Measurements from ENCODE around the gene PHLPP1.

The PHLPP1 gene

DNA sequence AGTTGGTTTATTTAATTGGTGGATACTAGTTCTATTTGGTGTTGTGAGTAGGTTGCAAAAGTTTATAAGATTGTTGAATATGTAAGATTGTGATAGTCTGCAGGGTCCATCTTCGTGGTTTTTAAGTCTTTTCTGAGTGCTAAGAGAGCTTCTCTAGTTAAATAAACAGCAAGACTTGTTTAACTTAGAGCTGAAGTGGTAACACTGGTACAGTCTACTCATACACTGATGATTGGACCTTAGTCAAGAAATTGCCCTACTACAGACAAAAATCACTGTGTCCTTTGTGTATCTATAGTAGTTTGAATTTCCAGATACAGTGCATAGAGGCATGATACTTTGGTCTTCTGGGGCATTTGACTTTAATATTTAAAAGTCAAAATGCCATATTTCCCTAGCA, 94.6 kb downstream of the PHLPP1 start:
- Histone ChIP-seq H3K27ac (ENCODE audit: low read length) (no peak overlapping the region), H3K79me2 (ENCODE audit: low read length) (no peaks in the 10 kb centered on the region), H3K4me2 (ENCODE audit: low read length) (no peak overlapping the region), H2AFZ (ENCODE audit: low read depth, low read length) (no peak overlapping the region), H3K4me1 (ENCODE audit: low read length) (no peaks in the 10 kb centered on the region), H4K20me1 (ENCODE audit: insufficient read depth, low read length) (no peaks in the 10 kb centered on the region), H3K27me3 (ENCODE audit: low read depth, low read length) (no peaks in the 10 kb centered on the region), H3K36me3 (replicated peaks; ENCODE audit: low read depth, low read length) (no peaks in the 10 kb centered on the region), H3K9ac (ENCODE audit: low read length) (no peak overlapping the region), H3K4me3 (ENCODE audit: low read length) (no peak overlapping the region), H3K9me3 (ENCODE audit: insufficient read depth, low read length) (no peaks in the 10 kb centered on the region)
- TF ChIP-seq, protein P1, sequence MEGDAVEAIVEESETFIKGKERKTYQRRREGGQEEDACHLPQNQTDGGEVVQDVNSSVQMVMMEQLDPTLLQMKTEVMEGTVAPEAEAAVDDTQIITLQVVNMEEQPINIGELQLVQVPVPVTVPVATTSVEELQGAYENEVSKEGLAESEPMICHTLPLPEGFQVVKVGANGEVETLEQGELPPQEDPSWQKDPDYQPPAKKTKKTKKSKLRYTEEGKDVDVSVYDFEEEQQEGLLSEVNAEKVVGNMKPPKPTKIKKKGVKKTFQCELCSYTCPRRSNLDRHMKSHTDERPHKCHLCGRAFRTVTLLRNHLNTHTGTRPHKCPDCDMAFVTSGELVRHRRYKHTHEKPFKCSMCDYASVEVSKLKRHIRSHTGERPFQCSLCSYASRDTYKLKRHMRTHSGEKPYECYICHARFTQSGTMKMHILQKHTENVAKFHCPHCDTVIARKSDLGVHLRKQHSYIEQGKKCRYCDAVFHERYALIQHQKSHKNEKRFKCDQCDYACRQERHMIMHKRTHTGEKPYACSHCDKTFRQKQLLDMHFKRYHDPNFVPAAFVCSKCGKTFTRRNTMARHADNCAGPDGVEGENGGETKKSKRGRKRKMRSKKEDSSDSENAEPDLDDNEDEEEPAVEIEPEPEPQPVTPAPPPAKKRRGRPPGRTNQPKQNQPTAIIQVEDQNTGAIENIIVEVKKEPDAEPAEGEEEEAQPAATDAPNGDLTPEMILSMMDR (IDR thresholded peaks at IDR 0.05; ENCODE audit: low read depth, low read length) = no peak
- TF ChIP-seq EZH2phosphoT487 (IDR thresholded peaks at IDR 0.05; ENCODE audit: low read depth) = no peak

DNA sequence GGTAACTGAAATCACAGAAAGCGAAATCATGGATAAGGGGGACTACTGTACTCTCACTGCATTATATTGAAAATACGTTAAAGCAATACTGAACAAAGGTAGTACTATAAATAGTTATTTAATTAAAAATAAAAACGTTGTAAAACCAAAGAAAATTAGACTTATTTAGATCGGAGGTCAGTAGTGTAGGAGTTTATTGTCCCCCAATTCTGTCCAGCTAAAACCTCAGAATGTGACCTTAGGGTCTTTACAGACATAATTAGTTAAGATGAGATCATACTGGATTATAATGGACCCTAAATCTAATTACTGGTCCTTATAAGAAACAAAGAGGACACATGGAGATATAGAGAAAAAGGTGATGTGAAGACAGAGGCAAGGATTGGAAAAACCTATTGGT, 95.3 kb downstream of the PHLPP1 start:
- H3K9ac ChIP-seq (ENCODE audit: low read length) = no peak overlapping the region
- TF ChIP-seq EZH2phosphoT487 (IDR thresholded peaks at IDR 0.05; ENCODE audit: low read depth) = no peak
- TF ChIP-seq, protein P1 (IDR thresholded peaks at IDR 0.05; ENCODE audit: low read depth, low read length) = no peak
- H3K27me3 ChIP-seq (ENCODE audit: low read depth, low read length) = no peaks in the 10 kb centered on the region
- H3K4me2 ChIP-seq (ENCODE audit: low read length) = no peak overlapping the region
- H3K36me3 ChIP-seq (replicated peaks; ENCODE audit: low read depth, low read length) = no peaks in the 10 kb centered on the region
- peaks cover 5% of the 10 kb centered on the region for H3K4me1 ChIP-seq (ENCODE audit: low read length)
- H3K4me3 ChIP-seq (ENCODE audit: low read length) = no peak overlapping the region
- no peaks in the 10 kb centered on the region for H4K20me1 ChIP-seq (ENCODE audit: insufficient read depth, low read length)
- no peaks in the 10 kb centered on the region for H3K79me2 ChIP-seq (ENCODE audit: low read length)
- H2AFZ ChIP-seq (ENCODE audit: low read depth, low read length) = no peak overlapping the region
- H3K27ac ChIP-seq (ENCODE audit: low read length) = no peak overlapping the region
- no peaks in the 10 kb centered on the region for H3K9me3 ChIP-seq (ENCODE audit: insufficient read depth, low read length)

DNA sequence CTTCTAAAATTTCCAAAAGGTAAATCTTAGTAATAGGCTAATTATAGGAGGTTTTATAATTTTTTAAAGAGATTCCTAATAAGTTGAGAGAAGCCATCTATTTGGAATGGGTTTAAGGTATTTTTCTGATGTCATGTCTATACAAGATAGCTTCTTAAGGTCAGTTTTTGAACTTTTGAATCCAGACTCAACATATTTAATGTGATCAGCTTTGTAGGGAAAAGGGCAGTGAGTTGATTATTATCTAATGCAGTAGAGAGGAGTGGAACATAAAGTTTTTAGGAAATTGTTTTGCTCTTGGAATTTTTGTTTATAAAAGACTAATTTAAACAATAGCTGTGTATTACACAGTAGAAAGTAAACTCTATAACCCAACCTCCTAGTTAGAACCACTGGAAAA, 96.3 kb downstream of the PHLPP1 start:
- Histone ChIP-seq H3K4me3 (ENCODE audit: low read length) (no peak overlapping the region), H3K4me2 (ENCODE audit: low read length) (no peak overlapping the region)

DNA sequence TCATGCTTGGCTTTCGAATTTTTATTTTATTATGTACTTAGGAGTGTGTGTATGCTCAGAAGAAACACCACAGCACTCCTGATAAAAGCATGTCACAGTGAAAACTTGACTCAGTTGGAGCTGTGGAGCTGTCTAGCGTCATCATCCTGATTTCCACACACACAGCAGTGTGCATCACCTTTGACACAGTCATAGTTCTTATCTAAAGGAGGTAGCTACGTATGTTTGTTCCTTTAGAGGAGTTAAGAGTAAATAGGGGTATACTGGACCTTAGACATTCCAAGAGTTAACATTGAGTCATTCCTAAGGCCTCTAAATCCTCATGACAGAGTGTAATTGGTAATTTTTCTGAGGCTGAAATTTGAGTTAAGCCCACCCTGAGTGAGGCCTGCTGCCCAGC, 96.9 kb downstream of the PHLPP1 start:
- Histone ChIP-seq H3K4me1 (ENCODE audit: low read length) (peaks cover 10% of the 10 kb centered on the region), H4K20me1 (ENCODE audit: insufficient read depth, low read length) (no peaks in the 10 kb centered on the region), H3K27me3 (ENCODE audit: low read depth, low read length) (no peaks in the 10 kb centered on the region), H3K36me3 (replicated peaks; ENCODE audit: low read depth, low read length) (no peaks in the 10 kb centered on the region), H3K4me3 (ENCODE audit: low read length) (no peak overlapping the region), H3K9ac (ENCODE audit: low read length) (no peak overlapping the region), H3K79me2 (ENCODE audit: low read length) (no peaks in the 10 kb centered on the region), H3K4me2 (ENCODE audit: low read length) (no peak overlapping the region), H2AFZ (ENCODE audit: low read depth, low read length) (no peak overlapping the region), H3K9me3 (ENCODE audit: insufficient read depth, low read length) (no peaks in the 10 kb centered on the region), H3K27ac (ENCODE audit: low read length) (no peak overlapping the region)
- TF ChIP-seq, protein P1 (IDR thresholded peaks at IDR 0.05; ENCODE audit: low read depth, low read length) = no peak
- no peak for TF ChIP-seq EZH2phosphoT487 (IDR thresholded peaks at IDR 0.05; ENCODE audit: low read depth)

More for the DNA sequence above, 96.3 kb downstream of the PHLPP1 start:
- H4K20me1 ChIP-seq (ENCODE audit: insufficient read depth, low read length) = no peaks in the 10 kb centered on the region
- peaks cover 10% of the 10 kb centered on the region for H3K4me1 ChIP-seq (ENCODE audit: low read length)
- TF ChIP-seq EZH2phosphoT487 (IDR thresholded peaks at IDR 0.05; ENCODE audit: low read depth) = no peak
- TF ChIP-seq, protein P1 (IDR thresholded peaks at IDR 0.05; ENCODE audit: low read depth, low read length) = no peak
- H3K36me3 ChIP-seq (replicated peaks; ENCODE audit: low read depth, low read length) = no peaks in the 10 kb centered on the region
- no peak overlapping the region for H2AFZ ChIP-seq (ENCODE audit: low read depth, low read length)
- H3K9me3 ChIP-seq (ENCODE audit: insufficient read depth, low read length) = no peaks in the 10 kb centered on the region
- no peak overlapping the region for H3K27ac ChIP-seq (ENCODE audit: low read length)
- no peaks in the 10 kb centered on the region for H3K27me3 ChIP-seq (ENCODE audit: low read depth, low read length)
- no peak overlapping the region for H3K9ac ChIP-seq (ENCODE audit: low read length)
- H3K79me2 ChIP-seq (ENCODE audit: low read length) = no peaks in the 10 kb centered on the region
